ENCODE results near the gene SHTN1. TPM values are rescaled to one million over a fixed set of nuclear protein-coding genes. Genes with fewer than 3 reads are reported as not detected.

SHTN1 gene
- total and polyA plus RNA-seq, 2 experiments from 2014 or later: 0.86 to 3.5 TPM

DNA sequence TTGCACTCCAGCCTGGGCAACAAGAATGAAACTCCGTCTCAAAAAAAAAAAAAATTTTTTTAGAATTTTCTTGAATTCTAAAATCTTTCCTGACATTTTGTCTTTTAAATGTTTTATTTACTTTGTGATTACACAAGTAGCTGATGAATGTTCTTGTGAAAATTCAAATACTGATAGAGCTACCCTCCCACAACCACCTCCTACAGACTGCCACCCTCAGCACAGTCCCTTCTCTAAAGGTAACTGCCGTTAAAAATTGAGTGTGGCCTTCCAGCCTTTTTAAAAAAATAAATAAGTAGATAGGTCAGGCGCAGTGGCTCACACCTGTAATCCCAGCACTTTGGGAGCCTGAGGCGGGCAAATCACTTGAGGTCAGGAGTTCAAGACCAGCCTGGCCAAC is 140.6 kb downstream of the SHTN1 start:
- WGBS, 2 experiments (ENCODE audit: low coverage in 1 of 2, low lambda C conversion rate in 2 of 2, missing lambda C conversion rate in 2 of 2): 80 to 82% methylated on average over 4 of the region's 4 CpGs
- no peak for DNase-seq
- no peak overlapping the region for H2AFZ ChIP-seq
- in situ Hi-C loops (cut with MboI): no loop called here
- H4K20me1 ChIP-seq (ENCODE audit: insufficient read depth): no peaks in the 10 kb centered on the region
- no peaks in the 10 kb centered on the region for H3K27me3 ChIP-seq (replicated peaks; ENCODE audit: insufficient read depth)
- no peak overlapping the region for H3K27ac ChIP-seq
- H3K79me2 ChIP-seq (ENCODE audit: insufficient read depth): no peaks in the 10 kb centered on the region
- no peaks in the 10 kb centered on the region for H3K36me3 ChIP-seq (ENCODE audit: low read depth)
- H3K4me3 ChIP-seq: no peak overlapping the region
- no peaks in the 10 kb centered on the region for H3F3A ChIP-seq (ENCODE audit: insufficient read depth)
- no peaks in the 10 kb centered on the region for H3K9me3 ChIP-seq (ENCODE audit: low read depth)
- no peaks in the 10 kb centered on the region for H3K4me1 ChIP-seq (ENCODE audit: insufficient read depth)
- no peaks in the 10 kb centered on the region for H3K9me2 ChIP-seq (ENCODE audit: insufficient read depth)
- TF ChIP-seq EZH2phosphoT487 (IDR thresholded peaks at IDR 0.05; ENCODE audit: insufficient read depth, low read depth) (no peak), EZH2 (IDR thresholded peaks at IDR 0.05; ENCODE audit: insufficient read depth, poor library complexity, severe bottlenecking) (no peak)
- no peak overlapping the region for H3K4me2 ChIP-seq (ENCODE audit: unreplicated experiment)
- no peak overlapping the region for H3K9ac ChIP-seq

DNA sequence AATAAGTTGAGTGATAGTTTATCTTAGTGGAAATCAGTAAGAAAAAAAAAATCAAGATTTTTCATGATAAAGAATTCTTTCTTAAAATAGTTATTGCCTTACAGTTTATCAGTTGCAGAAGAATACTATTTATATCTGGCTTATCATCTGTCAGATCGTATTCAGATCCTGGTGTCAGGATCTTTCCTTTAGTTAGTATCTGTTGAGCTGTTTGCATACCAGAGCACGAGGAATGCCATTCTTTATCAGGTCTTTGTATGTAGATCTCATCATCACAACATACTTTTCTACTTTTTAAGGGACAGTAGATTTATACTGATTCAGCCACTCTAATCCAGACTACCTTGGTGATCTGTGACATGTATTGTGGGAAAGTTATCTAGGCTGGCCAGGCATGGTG is 143.2 kb downstream of the SHTN1 start:
- Histone ChIP-seq H3F3A (ENCODE audit: insufficient read depth) (no peaks in the 10 kb centered on the region), H3K4me1 (ENCODE audit: insufficient read depth) (no peaks in the 10 kb centered on the region), H3K9me3 (ENCODE audit: low read depth) (no peaks in the 10 kb centered on the region), H3K4me3 (no peak overlapping the region), H3K4me2 (ENCODE audit: unreplicated experiment) (no peak overlapping the region), H3K27me3 (replicated peaks; ENCODE audit: insufficient read depth) (no peaks in the 10 kb centered on the region), H3K79me2 (ENCODE audit: insufficient read depth) (no peaks in the 10 kb centered on the region), H3K36me3 (ENCODE audit: low read depth) (no peaks in the 10 kb centered on the region), H3K9me2 (ENCODE audit: insufficient read depth) (no peaks in the 10 kb centered on the region), H3K27ac (no peak overlapping the region), H2AFZ (no peak overlapping the region), H4K20me1 (ENCODE audit: insufficient read depth) (no peaks in the 10 kb centered on the region), H3K9ac (no peak overlapping the region)
- in situ Hi-C loops (cut with MboI): no loop called here
- TF ChIP-seq EZH2phosphoT487 (IDR thresholded peaks at IDR 0.05; ENCODE audit: insufficient read depth, low read depth): no peak
- no peak for TF ChIP-seq EZH2 (IDR thresholded peaks at IDR 0.05; ENCODE audit: insufficient read depth, poor library complexity, severe bottlenecking)
- WGBS, 2 experiments (ENCODE audit: low coverage in 1 of 2, low lambda C conversion rate in 2 of 2, missing lambda C conversion rate in 2 of 2): 63% methylated on average over 2 of the region's 2 CpGs
- DNase-seq: no peak

DNA sequence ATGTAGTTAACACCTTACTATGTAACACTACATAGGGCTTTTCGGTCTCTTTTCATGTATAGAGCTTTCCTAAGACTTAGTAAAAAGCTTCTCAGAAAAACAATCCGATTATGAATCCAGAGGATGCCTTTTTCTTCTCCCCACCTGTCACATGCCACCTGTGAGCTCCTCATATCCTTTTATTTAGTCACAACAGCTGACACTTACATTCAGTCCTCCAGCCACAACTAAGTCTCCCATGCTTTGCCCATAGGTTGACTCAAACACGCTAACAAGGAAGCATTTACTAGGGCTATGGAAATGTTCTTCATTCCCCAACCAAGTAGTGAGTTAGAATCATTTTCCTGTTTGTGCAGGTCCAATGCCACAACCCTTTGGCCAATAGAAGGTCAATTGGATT is 147.8 kb downstream of the SHTN1 start:
- TF ChIP-seq EZH2 (IDR thresholded peaks at IDR 0.05; ENCODE audit: insufficient read depth, poor library complexity, severe bottlenecking) (no peak), EZH2phosphoT487 (IDR thresholded peaks at IDR 0.05; ENCODE audit: insufficient read depth, low read depth) (no peak)
- Histone ChIP-seq H3K79me2 (ENCODE audit: insufficient read depth) (no peaks in the 10 kb centered on the region), H3K4me1 (ENCODE audit: insufficient read depth) (no peaks in the 10 kb centered on the region), H3K27ac (no peak overlapping the region), H3K4me3 (no peak overlapping the region), H2AFZ (no peak overlapping the region), H3K9ac (no peak overlapping the region), H3K27me3 (replicated peaks; ENCODE audit: insufficient read depth) (no peaks in the 10 kb centered on the region), H3K9me3 (ENCODE audit: low read depth) (no peaks in the 10 kb centered on the region), H3F3A (ENCODE audit: insufficient read depth) (no peaks in the 10 kb centered on the region), H3K36me3 (ENCODE audit: low read depth) (no peaks in the 10 kb centered on the region), H3K9me2 (ENCODE audit: insufficient read depth) (no peaks in the 10 kb centered on the region), H3K4me2 (ENCODE audit: unreplicated experiment) (no peak overlapping the region), H4K20me1 (ENCODE audit: insufficient read depth) (no peaks in the 10 kb centered on the region)
- 67 to 78% methylated on average over 3 of the region's 3 CpGs for WGBS, 2 experiments (ENCODE audit: low coverage in 1 of 2, low lambda C conversion rate in 2 of 2, missing lambda C conversion rate in 2 of 2)
- DNase-seq: no peak
- in situ Hi-C loops (cut with MboI): no loop called here

DNA sequence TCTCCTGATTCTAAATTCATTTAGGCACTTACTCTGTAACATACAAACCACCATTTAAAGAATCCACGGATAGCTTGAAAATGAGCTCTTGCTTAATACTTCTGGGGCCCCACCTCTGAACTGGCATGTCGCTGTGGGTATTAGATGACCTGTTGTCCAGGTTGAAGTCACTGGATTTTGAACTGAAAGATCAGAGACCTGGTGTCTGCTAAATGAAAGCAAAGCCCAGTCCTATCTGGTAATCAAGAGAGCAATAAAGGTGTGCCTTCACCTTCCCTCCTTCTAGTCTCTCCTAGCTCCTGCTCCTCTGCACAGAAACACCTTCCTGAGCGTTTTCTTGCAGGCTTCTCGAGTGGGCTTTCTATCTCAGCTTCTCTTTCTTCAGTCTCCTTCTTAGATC is 151.3 kb downstream of the SHTN1 start:
- Histone ChIP-seq H3K4me3 (no peak overlapping the region), H3K4me1 (ENCODE audit: insufficient read depth) (no peaks in the 10 kb centered on the region), H3K9me2 (ENCODE audit: insufficient read depth) (no peaks in the 10 kb centered on the region), H3K9ac (no peak overlapping the region), H3F3A (ENCODE audit: insufficient read depth) (no peaks in the 10 kb centered on the region), H3K36me3 (ENCODE audit: low read depth) (no peaks in the 10 kb centered on the region), H2AFZ (no peak overlapping the region), H3K27ac (no peak overlapping the region), H3K79me2 (ENCODE audit: insufficient read depth) (no peaks in the 10 kb centered on the region), H3K9me3 (ENCODE audit: low read depth) (no peaks in the 10 kb centered on the region), H3K4me2 (ENCODE audit: unreplicated experiment) (no peak overlapping the region), H4K20me1 (ENCODE audit: insufficient read depth) (no peaks in the 10 kb centered on the region), H3K27me3 (replicated peaks; ENCODE audit: insufficient read depth) (no peaks in the 10 kb centered on the region)
- in situ Hi-C loops (cut with MboI): no loop called here
- 66 to 76% methylated on average over 4 of the region's 4 CpGs for WGBS, 2 experiments (ENCODE audit: low coverage in 1 of 2, low lambda C conversion rate in 2 of 2, missing lambda C conversion rate in 2 of 2)
- DNase-seq: no peak
- no peak for TF ChIP-seq EZH2 (IDR thresholded peaks at IDR 0.05; ENCODE audit: insufficient read depth, poor library complexity, severe bottlenecking)
- TF ChIP-seq EZH2phosphoT487 (IDR thresholded peaks at IDR 0.05; ENCODE audit: insufficient read depth, low read depth): no peak

DNA sequence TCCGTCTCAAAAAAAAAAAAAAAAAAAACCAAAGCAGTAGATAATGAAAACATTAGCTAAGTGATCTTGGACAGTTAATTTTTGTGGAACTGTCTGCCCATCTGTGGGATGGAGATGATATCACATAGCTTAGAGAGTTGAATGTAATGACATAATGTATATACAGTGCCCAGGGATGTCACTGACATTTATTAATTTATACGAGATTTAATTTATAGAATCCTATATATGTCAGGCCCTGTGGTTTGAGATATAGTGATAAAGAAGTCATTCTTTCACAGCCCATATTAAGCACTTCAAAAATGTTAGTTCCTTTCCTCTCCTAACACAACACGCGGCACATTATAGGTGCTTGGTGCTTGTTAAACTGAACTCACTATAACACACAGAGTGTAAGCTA is 151.7 kb downstream of the SHTN1 start:
- in situ Hi-C loops (cut with MboI): no loop called here

More for the DNA sequence above, 151.7 kb downstream of the SHTN1 start:
- no peaks in the 10 kb centered on the region for H3K79me2 ChIP-seq (ENCODE audit: insufficient read depth)
- no peak overlapping the region for H3K4me3 ChIP-seq
- TF ChIP-seq EZH2phosphoT487 (IDR thresholded peaks at IDR 0.05; ENCODE audit: insufficient read depth, low read depth) (no peak), EZH2 (IDR thresholded peaks at IDR 0.05; ENCODE audit: insufficient read depth, poor library complexity, severe bottlenecking) (no peak)
- no peaks in the 10 kb centered on the region for H3K4me1 ChIP-seq (ENCODE audit: insufficient read depth)
- no peaks in the 10 kb centered on the region for H3K27me3 ChIP-seq (replicated peaks; ENCODE audit: insufficient read depth)
- H2AFZ ChIP-seq: no peak overlapping the region
- H3K9me2 ChIP-seq (ENCODE audit: insufficient read depth): no peaks in the 10 kb centered on the region
- no peak overlapping the region for H3K9ac ChIP-seq
- DNase-seq: no peak
- no peak overlapping the region for H3K4me2 ChIP-seq (ENCODE audit: unreplicated experiment)
- H3F3A ChIP-seq (ENCODE audit: insufficient read depth): no peaks in the 10 kb centered on the region
- no peak overlapping the region for H3K27ac ChIP-seq
- no peaks in the 10 kb centered on the region for H3K36me3 ChIP-seq (ENCODE audit: low read depth)
- no peaks in the 10 kb centered on the region for H3K9me3 ChIP-seq (ENCODE audit: low read depth)
- H4K20me1 ChIP-seq (ENCODE audit: insufficient read depth): no peaks in the 10 kb centered on the region
- 77 to 79% methylated on average over 4 of the region's 4 CpGs for WGBS, 2 experiments (ENCODE audit: low coverage in 1 of 2, low lambda C conversion rate in 2 of 2, missing lambda C conversion rate in 2 of 2)

All from GM23248 (cell line).